Subcutaneous adipose tissue (tissue), 4 donors: ENCODE measurements around the gene PRKG1. TPM values are rescaled to one million over a fixed set of nuclear protein-coding genes. Genes with fewer than 3 reads are reported as not detected.

Experiments used
- total RNA-seq, 4 donors: library from RNA; depleted of rRNA; stranded (reverse); fragments of >200 nt; gene quantifications; one replicate each; pipeline ENCODE4 v1.1.0, GENCODE V29; 2016
- TF ChIP-seq, protein P1 (sequence below): fragments of 450-650 bp; IDR thresholded peaks from one replicate; pipeline ENCODE4 v1.5.1; 2016; ENCODE audit warnings: low read depth, mild to moderate bottlenecking, control low read depth, antibody characterized with exemption, moderate library complexity

PRKG1 gene
- total RNA-seq, 4 donors from 2014 or later, result 7.6 to 17.2 (median 10.7) TPM

DNA sequence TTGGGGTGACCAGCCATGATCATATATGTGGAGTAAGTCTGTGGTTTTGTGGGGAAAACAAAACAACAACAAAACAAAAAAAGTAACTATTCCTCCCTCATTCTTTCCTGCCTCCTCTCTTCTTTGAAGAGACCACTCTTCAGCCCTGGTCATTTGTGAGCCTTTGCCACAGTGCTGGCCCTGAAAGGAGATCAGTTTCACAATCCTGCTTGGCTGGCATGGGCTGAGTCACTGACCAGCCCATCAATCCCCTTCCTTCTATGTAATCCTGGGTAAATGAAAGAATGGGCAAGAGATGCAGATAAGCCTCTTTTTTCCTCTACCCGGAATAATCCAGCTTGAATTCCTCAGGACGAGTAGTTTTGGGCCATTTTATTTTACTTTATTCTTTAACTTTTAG lies 611.5 kb downstream of the PRKG1 start:
- TF ChIP-seq, protein P1, sequence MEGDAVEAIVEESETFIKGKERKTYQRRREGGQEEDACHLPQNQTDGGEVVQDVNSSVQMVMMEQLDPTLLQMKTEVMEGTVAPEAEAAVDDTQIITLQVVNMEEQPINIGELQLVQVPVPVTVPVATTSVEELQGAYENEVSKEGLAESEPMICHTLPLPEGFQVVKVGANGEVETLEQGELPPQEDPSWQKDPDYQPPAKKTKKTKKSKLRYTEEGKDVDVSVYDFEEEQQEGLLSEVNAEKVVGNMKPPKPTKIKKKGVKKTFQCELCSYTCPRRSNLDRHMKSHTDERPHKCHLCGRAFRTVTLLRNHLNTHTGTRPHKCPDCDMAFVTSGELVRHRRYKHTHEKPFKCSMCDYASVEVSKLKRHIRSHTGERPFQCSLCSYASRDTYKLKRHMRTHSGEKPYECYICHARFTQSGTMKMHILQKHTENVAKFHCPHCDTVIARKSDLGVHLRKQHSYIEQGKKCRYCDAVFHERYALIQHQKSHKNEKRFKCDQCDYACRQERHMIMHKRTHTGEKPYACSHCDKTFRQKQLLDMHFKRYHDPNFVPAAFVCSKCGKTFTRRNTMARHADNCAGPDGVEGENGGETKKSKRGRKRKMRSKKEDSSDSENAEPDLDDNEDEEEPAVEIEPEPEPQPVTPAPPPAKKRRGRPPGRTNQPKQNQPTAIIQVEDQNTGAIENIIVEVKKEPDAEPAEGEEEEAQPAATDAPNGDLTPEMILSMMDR, result no peak

DNA sequence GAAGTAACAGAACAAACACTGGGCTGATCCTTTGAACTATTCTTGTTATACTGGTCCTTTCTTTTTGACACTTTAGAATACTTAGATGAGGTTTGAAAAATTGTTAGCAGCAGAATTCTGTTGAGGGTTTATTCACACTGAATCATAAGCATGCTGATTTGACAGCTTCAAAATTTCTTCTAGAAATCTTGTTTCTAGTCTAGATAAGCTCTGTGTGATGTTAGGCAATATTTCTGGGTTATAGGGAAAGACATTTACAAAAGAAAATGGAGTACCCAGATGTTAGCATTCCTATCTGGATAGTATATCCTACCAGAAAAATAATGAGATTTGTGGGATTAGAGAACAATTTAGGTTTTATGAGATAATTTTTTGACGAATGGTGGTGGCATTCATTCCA lies 613.0 kb downstream of the PRKG1 start:
- TF ChIP-seq, protein P1, result no peak

DNA sequence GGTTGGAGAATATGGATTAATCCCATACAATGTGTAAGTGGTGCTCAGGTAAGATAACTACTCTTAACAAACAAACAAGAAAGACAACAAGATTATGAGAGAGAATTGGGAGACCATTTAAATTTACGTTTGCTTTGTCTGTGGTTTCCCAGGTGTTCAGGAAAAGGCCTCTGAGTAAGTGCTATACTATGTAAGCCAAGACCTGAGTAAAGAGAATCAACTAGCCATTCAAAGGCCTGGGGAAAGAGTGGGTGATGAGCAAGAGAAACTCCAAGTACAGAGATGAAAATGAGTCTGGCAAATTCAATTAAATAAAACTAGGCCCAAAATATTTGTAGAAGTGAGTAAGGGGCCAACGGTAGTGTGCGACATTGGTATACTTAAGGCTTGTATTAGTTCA lies 615.2 kb downstream of the PRKG1 start:
- TF ChIP-seq, protein P1, result no peak

DNA sequence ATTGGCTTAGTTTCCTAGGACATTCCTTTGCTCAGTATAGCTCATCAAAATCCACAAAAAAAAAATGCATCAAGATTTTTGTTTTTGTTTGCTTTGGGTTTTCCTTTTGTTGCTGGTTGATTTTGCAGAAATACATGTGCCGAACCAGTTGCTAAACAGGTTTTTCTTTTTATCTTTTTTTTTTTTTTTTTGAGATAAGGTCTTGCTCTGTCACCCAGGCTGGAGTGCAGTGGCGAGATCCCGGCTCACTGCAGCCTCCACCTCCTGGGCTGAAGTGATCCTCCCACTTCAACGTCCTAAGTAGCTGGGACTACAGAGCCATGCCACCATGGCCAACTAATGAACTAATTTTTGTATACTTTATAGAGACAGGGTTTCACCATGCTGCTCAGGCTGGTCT lies 616.8 kb downstream of the PRKG1 start:
- TF ChIP-seq, protein P1, result no peak

DNA sequence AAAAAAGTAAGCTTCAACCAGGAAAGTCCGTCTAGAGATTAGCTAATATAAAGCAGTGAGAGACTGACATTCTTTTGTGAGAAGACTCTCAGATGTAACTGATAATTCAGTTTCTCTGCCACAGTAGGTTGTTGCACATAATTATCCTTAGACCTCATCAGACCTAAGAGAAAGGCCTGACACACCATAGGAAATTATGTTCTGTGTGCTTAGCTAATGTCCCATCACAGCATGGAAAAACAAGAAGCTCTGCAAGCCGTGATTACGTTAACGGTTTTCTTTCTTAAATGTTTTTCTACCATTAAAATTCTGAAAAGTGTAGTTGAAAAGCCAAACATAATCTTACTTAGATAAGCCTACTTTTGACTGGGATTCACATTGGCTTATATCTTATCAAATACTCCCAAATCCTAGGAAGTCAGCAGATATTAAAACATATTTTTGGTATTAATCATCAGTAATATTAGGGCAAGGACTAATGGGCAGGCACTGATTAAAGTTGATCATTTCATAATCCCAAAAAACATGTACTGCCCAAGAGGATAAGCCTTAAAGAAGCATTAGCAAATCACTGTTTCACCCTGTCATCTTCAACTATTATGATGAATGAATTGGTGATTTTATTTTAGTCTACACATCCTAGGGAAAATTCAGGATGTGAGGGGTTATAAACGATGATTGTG lies 619.9 kb downstream of the PRKG1 start:
- TF ChIP-seq, protein P1, result no peak

DNA sequence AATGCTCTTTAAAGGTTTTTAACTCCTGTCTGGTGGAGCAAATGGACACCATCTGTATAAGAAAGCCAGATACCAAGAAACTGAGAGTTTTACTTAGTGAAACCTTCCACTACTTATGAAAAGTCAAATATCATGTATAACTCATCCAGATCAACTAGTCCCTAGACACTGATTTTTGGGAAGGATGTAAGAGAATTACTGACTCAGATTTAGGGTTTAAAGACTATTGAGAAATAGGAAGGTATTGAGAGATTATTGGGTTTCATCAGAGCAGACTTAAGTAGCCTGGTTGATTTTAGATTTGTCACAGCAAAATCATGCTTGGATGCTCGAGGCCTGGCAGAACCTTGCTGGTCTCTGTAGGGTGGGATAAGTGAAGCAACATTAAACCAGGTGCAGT lies 622.0 kb downstream of the PRKG1 start:
- TF ChIP-seq, protein P1, result no peak

DNA sequence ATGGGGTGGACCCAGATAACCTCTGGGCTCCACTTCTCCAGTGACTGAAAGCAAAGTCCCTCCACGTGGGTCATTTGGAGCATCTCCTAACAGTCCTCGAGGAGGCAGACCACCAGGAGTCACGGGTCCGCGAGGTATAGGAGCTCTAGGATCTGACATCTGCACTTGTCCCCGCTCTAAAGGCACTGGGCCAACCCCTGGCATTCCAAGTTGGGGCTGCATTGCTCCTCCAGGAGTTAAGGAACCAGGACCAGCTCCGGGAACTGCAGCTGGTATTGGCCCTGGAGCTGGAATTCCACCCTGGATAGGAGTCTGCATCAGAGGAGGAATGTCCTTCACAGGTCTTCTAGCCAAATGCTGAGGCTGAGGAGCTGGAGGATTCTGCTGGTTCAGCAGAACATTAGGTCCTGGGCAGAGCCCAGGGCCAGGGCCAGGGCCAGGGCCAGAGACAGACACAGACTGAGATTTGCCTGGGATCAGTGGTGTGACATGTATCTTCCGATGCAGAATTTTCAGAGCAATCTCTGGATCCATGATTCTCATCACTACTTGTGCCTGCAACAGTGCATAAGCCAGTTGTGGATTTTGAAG lies 624.3 kb downstream of the PRKG1 start:
- TF ChIP-seq, protein P1, result no peak
